HEK293 (cell line): Measurements from ENCODE around the gene MTHFD1L.

Experiments
- CTCF ChIA-PET: fragments of 350-600 bp; formaldehyde crosslinking; extraction: SDS; loops from one replicate; lab custom pipeline; 2021; ENCODE audit warnings: antibody characterized with exemption; lab: Yijun Ruan, JAX
- POLR2A ChIA-PET: fragments of 300-600 bp; formaldehyde crosslinking; extraction: SDS; loops from one replicate; lab custom pipeline; 2020; ENCODE audit warnings: antibody characterized with exemption, inconsistent platforms; lab: Yijun Ruan, JAX
- H3K27ac ChIP-seq: fragments of 200-500 bp; sonication (Bioruptor generic); 2 replicates; pipeline ENCODE4 v1.5.1; 2014; ENCODE audit warnings: low read depth, low read length, control low read depth, inconsistent platforms; ENCODE audit errors: extremely low read depth
- H3K36me3 ChIP-seq, 2 experiments: fragments of 200-500 bp in 1 of 2; sonication (Bioruptor generic) in 1 of 2; 1 replicate in 1 of 2; 2 replicates in 1 of 2; pipeline ENCODE4 v1.5.1; 2014 to 2017; ENCODE audit warnings: inconsistent platforms in 2 of 2, low read length in 2 of 2; ENCODE audit not compliant: control insufficient read depth in 2 of 2, insufficient read depth in 1 of 2
- H3K4me1 ChIP-seq: fragments of 200-500 bp; sonication (Bioruptor generic); 2 replicates; pipeline ENCODE4 v1.5.1; 2014; ENCODE audit warnings: mild to moderate bottlenecking, low read length, inconsistent platforms; ENCODE audit not compliant: control insufficient read depth, insufficient read depth
- H3K4me3 ChIP-seq: 2 replicates; pipeline ENCODE4 v1.5.1; 2011; ENCODE audit warnings: low read depth, mild to moderate bottlenecking, control low read depth, low read length, moderate library complexity
- H3K9me3 ChIP-seq: fragments of 200-500 bp; sonication (Bioruptor generic); 2 replicates; pipeline ENCODE4 v1.5.1; 2014; ENCODE audit warnings: low read depth, low read length, inconsistent platforms; ENCODE audit not compliant: control insufficient read depth, insufficient read depth
- AEBP2 ChIP-seq: fragments of 450-650 bp; formaldehyde crosslinking; IDR thresholded peaks from 2 replicates; pipeline ENCODE4 v1.5.1; 2016; ENCODE audit warnings: missing biosample characterization, missing genetic modification characterization, borderline replicate concordance
- HOXA7 ChIP-seq: sonication (generic); formaldehyde crosslinking; IDR thresholded peaks from 2 replicates; pipeline ENCODE4 v1.8.1; 2022; ENCODE audit warnings: missing genetic modification reagents, borderline replicate concordance
- SP3 ChIP-seq: fragments of 450-650 bp; formaldehyde crosslinking; IDR thresholded peaks from 2 replicates; pipeline ENCODE4 v1.5.1; 2016; ENCODE audit warnings: missing biosample characterization, missing genetic modification characterization
- YY2 ChIP-seq: fragments of 450-650 bp; formaldehyde crosslinking; IDR thresholded peaks from 2 replicates; pipeline ENCODE4 v1.5.1; 2016; ENCODE audit warnings: missing biosample characterization, missing genetic modification characterization
- ZBTB44 ChIP-seq: fragments of 450-650 bp; IDR thresholded peaks from 2 replicates; pipeline ENCODE4 v1.5.1; 2018; ENCODE audit warnings: missing biosample characterization, mild to moderate bottlenecking, missing genetic modification characterization
- ZBTB6 ChIP-seq: fragments of 450-650 bp; formaldehyde crosslinking; IDR thresholded peaks from 2 replicates; pipeline ENCODE4 v1.5.1; 2017; ENCODE audit warnings: missing biosample characterization, missing genetic modification characterization
- ZFHX2 ChIP-seq: fragments of 450-650 bp; formaldehyde crosslinking; conservative IDR thresholded peaks from 2 replicates; pipeline ENCODE4 v1.5.1; 2016; ENCODE audit warnings: missing biosample characterization, missing genetic modification characterization
- ZFP41 ChIP-seq: fragments of 450-650 bp; formaldehyde crosslinking; IDR thresholded peaks from 2 replicates; pipeline ENCODE4 v1.5.1; 2016; ENCODE audit warnings: missing biosample characterization, missing genetic modification characterization, borderline replicate concordance
- ZNF132 ChIP-seq: fragments of 450-650 bp; formaldehyde crosslinking; IDR thresholded peaks from 2 replicates; pipeline ENCODE4 v1.5.1; 2017; ENCODE audit warnings: missing biosample characterization, missing genetic modification characterization, borderline replicate concordance
- ZNF202 ChIP-seq: fragments of 450-650 bp; formaldehyde crosslinking; IDR thresholded peaks from 2 replicates; pipeline ENCODE4 v1.5.1; 2016; ENCODE audit warnings: missing biosample characterization, missing genetic modification characterization, borderline replicate concordance
- ZNF26 ChIP-seq: fragments of 450-650 bp; formaldehyde crosslinking; IDR thresholded peaks from 2 replicates; pipeline ENCODE4 v1.5.1; 2016; ENCODE audit warnings: missing biosample characterization, missing genetic modification characterization
- ZNF280C ChIP-seq: fragments of 450-650 bp; formaldehyde crosslinking; IDR thresholded peaks from 2 replicates; pipeline ENCODE4 v1.5.1; 2016; ENCODE audit warnings: missing biosample characterization, missing genetic modification characterization
- ZNF280D ChIP-seq: fragments of 450-650 bp; formaldehyde crosslinking; IDR thresholded peaks from 2 replicates; pipeline ENCODE4 v1.5.1; 2016; ENCODE audit warnings: missing biosample characterization, missing genetic modification characterization
- ZNF335 ChIP-seq: fragments of 450-650 bp; formaldehyde crosslinking; conservative IDR thresholded peaks from 2 replicates; pipeline ENCODE4 v1.5.1; 2016; ENCODE audit warnings: missing biosample characterization, missing genetic modification characterization
- ZNF433 ChIP-seq: fragments of 450-650 bp; formaldehyde crosslinking; IDR thresholded peaks from 2 replicates; pipeline ENCODE4 v1.5.1; 2016; ENCODE audit warnings: missing biosample characterization, missing genetic modification characterization, low read depth
- ZNF501 ChIP-seq: fragments of 450-650 bp; formaldehyde crosslinking; IDR thresholded peaks from 2 replicates; pipeline ENCODE4 v1.5.1; 2016; ENCODE audit warnings: missing biosample characterization, missing genetic modification characterization
- ZNF521 ChIP-seq: fragments of 450-650 bp; formaldehyde crosslinking; IDR thresholded peaks from 2 replicates; pipeline ENCODE4 v1.5.1; 2017; ENCODE audit warnings: missing biosample characterization, mild to moderate bottlenecking, missing genetic modification characterization
- ZNF777 ChIP-seq: fragments of 450-650 bp; formaldehyde crosslinking; IDR thresholded peaks from 2 replicates; pipeline ENCODE4 v1.5.1; 2017; ENCODE audit warnings: missing biosample characterization, missing genetic modification characterization, borderline replicate concordance

Gene MTHFD1L

GRCh38 chr6:150993253-150993652 lies 127.8 kb downstream of the MTHFD1L start:
- H3K4me1 ChIP-seq: no peaks in the 10 kb centered on the region
- H3K9me3 ChIP-seq: no peaks in the 10 kb centered on the region
- ChIA-PET CTCF (no interaction called here), POLR2A (no interaction called here)
- no peak overlapping the region for H3K27ac ChIP-seq
- H3K4me3 ChIP-seq: no peak overlapping the region
- no peak for TF ChIP-seq ZNF26 (tag by site-specific recombination)
- no peak for TF ChIP-seq ZFHX2
- no peak for TF ChIP-seq ZNF521 (tag by site-specific recombination)
- TF ChIP-seq ZFP41 (tag by site-specific recombination): no peak
- TF ChIP-seq SP3: no peak
- no peak for TF ChIP-seq ZBTB44 (tag by site-specific recombination)
- TF ChIP-seq ZNF335: no peak
- TF ChIP-seq ZBTB6 (tag by site-specific recombination): no peak
- no peak for TF ChIP-seq ZNF501
- no peak for TF ChIP-seq ZNF202 (tag by site-specific recombination)
- no peak for TF ChIP-seq ZNF777 (tag by site-specific recombination)
- no peak for TF ChIP-seq ZNF280C (tag by site-specific recombination)
- TF ChIP-seq AEBP2: no peak
- TF ChIP-seq YY2 (tag by site-specific recombination): no peak
- TF ChIP-seq ZNF132: no peak
- TF ChIP-seq ZNF433 (tag by site-specific recombination): no peak
- TF ChIP-seq ZNF280D (tag by site-specific recombination): no peak
- TF ChIP-seq HOXA7: no peak
- peaks cover 0 to 5% of the 10 kb centered on the region in 2 experiments; a peak in 2 of 3 replicates for H3K36me3 ChIP-seq
